ENCODE data around the gene THUMPD1. TPM values are rescaled to one million over a fixed set of nuclear protein-coding genes. Genes with fewer than 3 reads are reported as not detected.

THUMPD1 gene
- polyA plus RNA-seq, 1 of the 3 experiments (the other 2 are of a cell fraction): 24.8 TPM

- CTCF ChIA-PET: no interaction called here
- 5% methylated on average over 1 of the region's 1 CpG for WGBS (ENCODE audit: low lambda C conversion rate)
Observed at GRCh38 chr16:20755238-20755637, 13.6 kb upstream of the THUMPD1 start.

DNA sequence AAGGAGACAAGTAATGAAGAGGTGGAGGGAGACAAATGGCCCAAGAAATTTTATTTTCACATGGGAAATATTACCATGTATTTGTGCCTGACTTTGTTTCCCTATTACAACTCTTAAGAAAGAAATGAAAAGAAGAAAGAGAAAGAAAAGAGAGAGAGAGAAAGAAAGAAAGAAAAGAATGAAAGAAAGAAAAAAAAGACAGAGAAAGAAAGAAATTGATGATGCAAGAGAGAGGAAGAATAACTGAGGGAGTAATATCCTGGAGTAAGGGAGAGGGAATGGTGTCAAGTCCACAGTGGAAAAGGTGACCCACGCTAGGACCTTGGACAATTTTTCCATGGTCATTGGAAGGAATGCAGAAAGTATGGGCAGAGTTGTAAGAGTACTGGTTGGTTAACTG lies 12.1 kb upstream of the THUMPD1 start:
- Histone ChIP-seq H3K79me2 (ENCODE audit: insufficient read depth) (no peaks in the 10 kb centered on the region), H3K27ac (ENCODE audit: low read depth in 2 of 2, low read length in 1 of 2) (no peak overlapping the region), H3F3A (replicated peaks; ENCODE audit: insufficient read depth) (peaks cover 2% of the 10 kb centered on the region), H3K9me3 (no peaks in the 10 kb centered on the region), H3K9me2 (no peaks in the 10 kb centered on the region), H4K20me1 (ENCODE audit: insufficient read depth) (no peaks in the 10 kb centered on the region), H3K9ac (no peak overlapping the region), H3K4me2 (no peak overlapping the region), H3K4me1 (ENCODE audit: control insufficient read depth in 1 of 2, insufficient read depth in 2 of 2, low read depth in 1 of 2, low read length in 1 of 2) (no peaks in the 10 kb centered on the region), H3K36me3 (replicated peaks in 1 of 2; ENCODE audit: control insufficient read depth in 1 of 2, insufficient read depth in 2 of 2, low read length in 1 of 2) (no peaks in the 10 kb centered on the region), H3K4me3 (ENCODE audit: low read depth in 2 of 2, low read length in 1 of 2) (no peak overlapping the region), H2AFZ (ENCODE audit: low read depth) (no peak overlapping the region), H3K27me3 (ENCODE audit: insufficient read depth) (no peaks in the 10 kb centered on the region; the same call in 1 of the 2 replicates)
- 0% methylated on average over 1 of the region's 1 CpG for WGBS (ENCODE audit: low lambda C conversion rate)
- POLR2A ChIA-PET: no interaction called here
- TF ChIP-seq, protein P1, sequence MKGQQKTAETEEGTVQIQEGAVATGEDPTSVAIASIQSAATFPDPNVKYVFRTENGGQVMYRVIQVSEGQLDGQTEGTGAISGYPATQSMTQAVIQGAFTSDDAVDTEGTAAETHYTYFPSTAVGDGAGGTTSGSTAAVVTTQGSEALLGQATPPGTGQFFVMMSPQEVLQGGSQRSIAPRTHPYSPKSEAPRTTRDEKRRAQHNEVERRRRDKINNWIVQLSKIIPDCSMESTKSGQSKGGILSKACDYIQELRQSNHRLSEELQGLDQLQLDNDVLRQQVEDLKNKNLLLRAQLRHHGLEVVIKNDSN (IDR thresholded peaks at IDR 0.05; ENCODE audit: borderline replicate concordance, low read depth): no peak
- TF ChIP-seq JUND (IDR thresholded peaks at IDR 0.05): no peak
- no peak for TF ChIP-seq FOXJ3 (CRISPR knock-in tag; IDR thresholded peaks at IDR 0.05)
- TF ChIP-seq FOSL2 (IDR thresholded peaks at IDR 0.05; ENCODE audit: borderline replicate concordance, low read depth): no peak
- no peak for TF ChIP-seq ELF1 (IDR thresholded peaks at IDR 0.05)
- no peak for TF ChIP-seq RCOR1 (IDR thresholded peaks at IDR 0.05; ENCODE audit: low read length)
- no peak for TF ChIP-seq SMC3 (IDR thresholded peaks at IDR 0.05; ENCODE audit: low read depth, low read length)
- no peak for TF ChIP-seq MEF2A (IDR thresholded peaks at IDR 0.05; ENCODE audit: borderline replicate concordance, low read depth)
- no peak for TF ChIP-seq RAD21 (IDR thresholded peaks at IDR 0.05; ENCODE audit: low read length)
- TF ChIP-seq MAX (IDR thresholded peaks at IDR 0.05; ENCODE audit: low read depth): no peak
- CTCF ChIA-PET: no interaction called here
- no peak for DNase-seq

More at GRCh38 chr16:20755238-20755637, 13.6 kb upstream of the THUMPD1 start:
- Histone ChIP-seq H4K20me1 (ENCODE audit: insufficient read depth) (no peaks in the 10 kb centered on the region), H3K27ac (ENCODE audit: low read depth in 2 of 2, low read length in 1 of 2) (no peak overlapping the region), H3K27me3 (ENCODE audit: insufficient read depth) (no peaks in the 10 kb centered on the region; the same call in 1 of the 2 replicates), H3K4me2 (no peak overlapping the region), H3K79me2 (ENCODE audit: insufficient read depth) (no peaks in the 10 kb centered on the region), H3K4me1 (ENCODE audit: control insufficient read depth in 1 of 2, insufficient read depth in 2 of 2, low read depth in 1 of 2, low read length in 1 of 2) (no peaks in the 10 kb centered on the region), H3F3A (replicated peaks; ENCODE audit: insufficient read depth) (peaks cover 2% of the 10 kb centered on the region), H3K9ac (no peak overlapping the region), H3K9me3 (no peaks in the 10 kb centered on the region), H3K4me3 (ENCODE audit: low read depth in 2 of 2, low read length in 1 of 2) (no peak overlapping the region), H3K36me3 (replicated peaks in 1 of 2; ENCODE audit: control insufficient read depth in 1 of 2, insufficient read depth in 2 of 2, low read length in 1 of 2) (no peaks in the 10 kb centered on the region), H3K9me2 (no peaks in the 10 kb centered on the region), H2AFZ (ENCODE audit: low read depth) (no peak overlapping the region)
- POLR2A ChIA-PET: no interaction called here
- TF ChIP-seq SMC3 (IDR thresholded peaks at IDR 0.05; ENCODE audit: low read depth, low read length) (no peak), ELF1 (IDR thresholded peaks at IDR 0.05) (no peak), RAD21 (IDR thresholded peaks at IDR 0.05; ENCODE audit: low read length) (no peak), RXRA (IDR thresholded peaks at IDR 0.05; ENCODE audit: borderline replicate concordance, low read depth) (no peak), MEF2A (IDR thresholded peaks at IDR 0.05; ENCODE audit: borderline replicate concordance, low read depth) (no peak), RFX5 (IDR thresholded peaks at IDR 0.05; ENCODE audit: low read length) (no peak), MXI1 (IDR thresholded peaks at IDR 0.05; ENCODE audit: low read depth, low read length) (no peak), GABPA (IDR thresholded peaks at IDR 0.05; ENCODE audit: low read depth) (no peak), FOXM1 (IDR thresholded peaks at IDR 0.05; ENCODE audit: low read depth) (no peak), YY1 (IDR thresholded peaks at IDR 0.05; ENCODE audit: low read depth) (no peak), TEAD4 (IDR thresholded peaks at IDR 0.05; ENCODE audit: borderline replicate concordance, insufficient read depth) (no peak)
- TF ChIP-seq, protein P1 (IDR thresholded peaks at IDR 0.05; ENCODE audit: borderline replicate concordance, low read depth): no peak
- DNase-seq: no peak
